Activated CD8-positive, alpha-beta memory T cell treated with anti-CD3 and anti-CD28 coated beads for 24 hours (primary cell): Measurements from ENCODE around the gene NBL1.
A peak's percentile ranks its signal among the peaks of the same experiment; 100 is the strongest.

ENCODE experiments used
- DNase-seq: peaks from one replicate; pipeline ENCODE4 v3.0.0-alpha.2; 2020

NBL1 gene, protein sequence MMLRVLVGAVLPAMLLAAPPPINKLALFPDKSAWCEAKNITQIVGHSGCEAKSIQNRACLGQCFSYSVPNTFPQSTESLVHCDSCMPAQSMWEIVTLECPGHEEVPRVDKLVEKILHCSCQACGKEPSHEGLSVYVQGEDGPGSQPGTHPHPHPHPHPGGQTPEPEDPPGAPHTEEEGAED

DNA sequence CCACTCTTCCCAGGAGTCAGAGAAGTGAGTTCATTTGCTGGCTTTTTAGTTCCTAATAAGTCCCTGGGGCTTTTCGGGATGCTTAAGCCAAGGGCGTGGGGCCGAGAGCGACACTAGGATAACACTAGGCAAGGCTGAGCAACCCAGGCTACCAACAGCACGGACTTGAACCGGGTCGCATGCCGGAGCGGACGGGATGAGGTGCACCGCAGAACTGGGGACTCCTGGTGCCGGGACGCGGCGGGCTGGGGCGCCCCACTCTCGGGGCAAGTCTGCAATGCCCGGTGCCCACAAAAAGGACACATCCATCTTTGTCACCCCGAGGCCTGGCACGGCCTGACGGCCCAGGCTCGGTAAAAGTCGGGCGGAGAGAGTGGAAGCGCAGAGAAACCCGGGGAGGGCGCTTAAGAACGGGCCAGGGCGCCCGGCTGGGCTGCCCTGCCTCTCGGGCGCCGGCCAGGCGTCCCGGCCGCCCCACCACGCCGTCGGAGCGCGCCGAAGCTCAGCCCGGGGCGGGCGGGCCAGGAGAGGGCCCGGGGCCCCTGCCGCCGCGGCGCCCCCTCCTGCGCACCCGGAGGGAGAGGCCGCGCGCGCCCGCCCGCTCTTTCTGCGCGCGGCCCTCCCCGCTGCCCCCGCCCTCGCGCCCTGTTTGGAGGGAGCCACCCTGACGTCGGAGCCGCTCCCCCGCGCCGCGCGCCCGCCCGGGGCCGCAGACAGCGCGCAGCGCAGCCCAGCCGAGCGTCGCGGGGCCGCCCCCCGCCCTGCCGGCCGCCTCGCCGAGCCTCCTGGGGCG is at the start of gene NBL1:
Gene NBL1, plus strand, starts transcription at position 710 of the 793 bp plus-strand sequence. CDS start 10,720 bp downstream, outside the sequence.
- DNase-seq, result peak; percentile 84

DNA sequence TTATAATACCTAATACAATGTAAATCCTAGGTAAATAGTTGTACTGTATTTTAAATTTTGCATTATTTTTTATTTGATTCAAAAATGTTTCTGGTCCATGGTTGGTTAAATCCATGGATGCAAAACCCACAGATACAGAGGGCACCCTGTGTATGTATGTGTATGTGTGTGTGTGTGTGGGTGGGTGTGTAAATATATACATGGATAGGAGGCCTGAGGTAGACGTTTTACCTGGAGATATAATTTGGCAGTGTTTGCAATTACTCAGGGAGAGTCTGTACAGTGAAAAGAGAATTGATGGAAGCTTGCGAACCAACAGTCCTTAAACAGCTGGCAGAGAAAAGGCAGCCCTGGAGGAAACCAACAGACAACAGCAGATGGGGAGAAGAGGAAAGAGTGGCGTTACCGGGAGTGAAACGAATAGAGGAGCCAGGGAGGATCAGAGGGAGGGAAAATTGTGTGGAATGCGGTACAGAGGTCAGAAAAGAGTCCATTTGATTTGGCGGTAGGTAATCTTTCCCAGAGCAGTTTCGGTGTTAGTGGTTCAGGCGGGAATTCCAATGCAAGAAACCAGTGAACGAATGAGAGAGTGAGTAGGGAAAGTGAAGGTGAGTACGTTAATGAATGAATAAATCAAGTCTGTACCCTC is 47.9 kb upstream of the NBL1 start:
- DNase-seq, result no peak

DNA sequence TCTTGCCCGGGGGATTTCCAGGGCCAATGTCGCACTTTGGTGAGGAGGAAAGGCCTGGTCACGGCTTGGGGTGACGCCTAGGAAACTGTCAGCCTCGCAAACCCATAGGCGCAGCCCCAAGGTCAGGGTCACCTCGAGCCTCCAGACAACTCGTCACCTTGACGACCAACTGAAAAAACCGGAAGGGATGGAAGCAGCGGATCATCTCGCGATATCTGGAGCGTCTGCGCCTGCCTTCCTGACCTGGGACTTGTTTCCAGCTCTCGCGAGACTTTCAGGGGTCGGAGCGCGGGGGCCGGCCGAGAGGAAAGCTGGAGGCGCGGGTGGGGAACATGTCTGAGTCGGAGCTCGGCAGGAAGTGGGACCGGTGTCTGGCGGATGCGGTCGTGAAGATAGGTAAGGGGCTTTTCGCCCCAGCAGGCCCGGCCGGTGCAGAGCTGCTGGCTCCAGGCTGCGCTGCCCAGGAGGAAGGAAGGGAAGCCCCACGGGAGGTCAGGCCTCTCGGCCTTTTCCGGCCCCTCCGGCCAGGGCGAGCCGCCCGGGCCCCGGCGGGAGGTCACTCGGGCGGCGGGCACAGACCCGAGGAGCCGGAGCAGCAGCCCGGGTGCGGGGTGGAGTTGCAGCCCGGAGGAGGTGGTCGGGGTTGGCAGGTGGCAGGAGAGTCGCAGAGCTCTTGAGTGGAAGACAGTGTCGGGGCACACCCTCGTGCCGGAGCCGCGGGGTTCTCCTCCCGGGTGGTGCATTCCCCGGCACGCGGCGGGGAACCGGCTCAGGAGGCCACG is 47.2 kb upstream of the NBL1 start:
- peak; percentile 97 for DNase-seq

DNA sequence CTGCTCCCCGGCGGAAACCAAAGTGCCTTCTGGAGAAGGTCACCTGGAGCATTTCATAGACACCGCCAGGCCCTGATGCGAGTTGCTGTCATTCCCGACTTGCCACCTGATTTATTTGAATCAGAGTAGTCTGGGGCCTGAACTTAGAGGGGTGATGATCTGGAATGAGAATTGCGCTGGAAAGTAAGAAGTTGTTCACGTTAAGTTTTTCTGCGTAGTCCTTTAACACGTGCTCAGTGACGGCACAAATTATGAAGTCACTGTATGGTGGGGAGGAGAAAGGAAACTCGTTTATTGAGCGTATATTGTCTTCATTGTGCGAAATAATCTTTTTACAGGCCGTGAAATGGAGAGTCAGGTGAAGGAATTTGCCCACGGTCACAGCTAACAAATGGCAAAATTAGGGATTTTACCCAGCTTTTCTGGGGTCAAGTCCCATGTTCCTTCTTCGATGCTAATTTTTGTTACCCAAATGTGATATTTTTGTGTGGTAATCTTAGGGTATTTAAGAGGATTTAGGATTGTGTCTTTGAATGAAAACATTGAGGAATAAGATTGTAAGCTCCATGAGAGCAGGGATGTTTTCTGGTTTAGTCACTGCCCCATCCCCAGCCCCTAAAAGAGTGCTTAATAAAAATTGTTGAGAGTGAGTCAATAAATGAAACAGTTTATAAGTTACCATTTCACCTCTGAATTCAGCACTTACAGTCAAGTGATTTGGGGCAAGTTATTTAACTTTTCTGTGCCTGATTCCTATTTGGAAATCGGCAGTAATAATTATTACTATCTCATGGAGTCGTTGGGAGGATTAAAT is 46.4 kb upstream of the NBL1 start:
- no peak for DNase-seq

DNA sequence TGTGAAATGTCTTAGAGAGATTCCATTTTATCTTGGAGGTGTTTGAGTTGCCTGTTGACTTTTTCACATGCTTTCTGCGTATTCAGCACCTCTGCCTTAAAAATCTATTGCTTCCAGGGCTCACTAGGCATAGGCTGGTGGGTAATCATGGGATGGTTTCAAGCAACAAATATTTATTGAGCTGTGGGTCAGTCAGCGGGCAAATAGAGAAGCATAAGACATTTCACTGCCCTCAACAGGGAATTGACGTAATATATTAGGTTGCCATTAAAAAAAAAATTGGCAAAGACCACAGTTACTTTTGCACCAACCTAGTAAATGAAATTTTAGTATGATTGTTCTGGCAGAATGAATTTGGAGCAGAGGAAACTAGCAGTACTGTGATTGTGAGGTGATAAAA is 44.3 kb upstream of the NBL1 start:
- DNase-seq, result no peak

DNA sequence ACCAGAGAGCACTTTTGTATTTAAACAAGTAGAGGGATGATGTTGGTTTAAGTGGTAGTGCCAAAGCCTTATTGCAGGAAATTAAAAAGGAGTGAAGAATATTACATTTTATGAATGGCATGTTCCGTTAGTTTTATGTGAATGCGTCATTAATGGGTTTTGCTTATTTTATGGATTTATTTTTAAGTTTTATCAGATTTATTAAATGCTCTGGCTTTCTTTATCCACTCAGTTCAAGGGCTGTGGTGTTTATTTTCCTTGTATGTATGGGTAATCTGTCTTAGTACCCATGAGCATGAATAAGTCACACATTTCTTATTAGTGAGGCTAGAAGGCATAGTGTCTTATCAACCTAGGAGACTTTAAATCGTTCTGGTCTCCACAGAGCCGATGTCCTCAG is 41.6 kb upstream of the NBL1 start:
- no peak for DNase-seq

DNA sequence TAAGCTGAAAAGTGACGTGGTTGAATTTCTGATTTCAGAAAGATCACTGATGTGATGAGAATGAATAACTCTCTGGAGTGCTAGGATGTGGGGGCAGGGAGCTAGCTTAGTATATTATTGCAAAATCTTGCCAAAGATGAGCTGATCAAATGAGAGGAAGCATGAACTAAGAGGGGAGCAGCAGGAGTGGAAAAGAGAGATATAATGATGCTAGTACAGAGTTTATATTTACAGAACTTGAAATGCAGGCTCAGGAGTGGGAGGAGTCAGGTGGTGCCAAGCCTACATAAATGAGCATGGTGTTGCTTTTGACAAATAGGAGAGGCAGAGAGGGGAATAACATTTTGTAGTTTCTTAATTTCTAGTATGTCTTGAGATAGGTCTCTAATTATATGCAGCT is 38.1 kb upstream of the NBL1 start:
- no peak for DNase-seq

DNA sequence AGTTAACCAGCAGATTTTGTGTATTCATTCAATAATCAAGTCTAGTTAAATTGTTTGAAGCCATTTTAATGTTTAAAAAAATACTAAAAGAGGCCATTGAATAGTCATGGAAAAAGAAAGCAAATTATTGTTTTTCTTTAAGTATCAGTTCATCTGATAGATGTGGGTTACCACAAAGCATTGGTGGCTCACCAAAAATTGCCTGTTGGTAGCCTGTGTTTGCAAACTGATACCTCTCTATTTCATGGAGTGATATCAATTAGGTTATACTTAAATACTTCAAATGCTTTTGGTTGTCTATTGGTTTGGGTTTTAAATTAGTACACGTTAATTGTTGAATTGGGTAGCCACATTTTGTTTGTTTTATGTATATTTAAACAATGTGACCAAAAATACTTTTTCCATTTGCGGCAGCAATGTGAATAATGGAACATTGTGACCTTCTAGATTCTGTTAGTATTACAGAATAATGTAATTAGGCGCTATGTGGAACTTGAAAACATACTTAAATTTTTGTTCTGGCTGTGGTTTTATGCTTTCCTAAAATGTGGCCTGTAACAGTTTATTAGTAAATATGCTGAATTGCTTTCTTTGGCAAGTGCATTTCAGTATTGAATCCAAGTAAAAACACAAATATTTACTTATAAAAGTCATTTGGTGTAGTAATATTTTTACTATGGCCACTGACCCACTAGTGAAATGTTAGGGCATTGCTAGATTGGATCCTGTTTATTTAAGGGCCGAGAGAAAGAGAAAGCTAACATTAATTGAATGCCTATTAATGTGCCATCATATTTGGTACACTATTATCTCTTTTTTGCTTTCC is 37.1 kb upstream of the NBL1 start:
- no peak for DNase-seq

DNA sequence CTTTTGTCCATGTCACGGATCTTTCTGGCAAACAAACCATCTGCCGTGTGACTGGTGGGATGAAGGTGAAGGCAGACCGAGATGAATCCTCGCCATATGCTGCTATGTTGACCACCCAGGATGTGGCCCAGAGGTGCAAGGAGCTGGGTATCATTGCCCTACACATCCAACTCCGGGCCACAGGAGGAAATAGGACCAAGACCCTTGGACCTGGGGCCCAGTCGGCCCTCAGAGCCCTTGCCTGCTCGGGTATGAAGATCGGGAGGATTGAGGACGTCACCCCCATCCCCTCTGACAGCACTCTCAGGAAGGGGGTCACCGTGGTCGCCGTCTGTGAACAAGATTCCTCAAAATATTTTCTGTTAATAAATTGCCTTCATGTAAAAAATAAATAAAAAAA is 35.9 kb upstream of the NBL1 start:
- DNase-seq, result no peak

DNA sequence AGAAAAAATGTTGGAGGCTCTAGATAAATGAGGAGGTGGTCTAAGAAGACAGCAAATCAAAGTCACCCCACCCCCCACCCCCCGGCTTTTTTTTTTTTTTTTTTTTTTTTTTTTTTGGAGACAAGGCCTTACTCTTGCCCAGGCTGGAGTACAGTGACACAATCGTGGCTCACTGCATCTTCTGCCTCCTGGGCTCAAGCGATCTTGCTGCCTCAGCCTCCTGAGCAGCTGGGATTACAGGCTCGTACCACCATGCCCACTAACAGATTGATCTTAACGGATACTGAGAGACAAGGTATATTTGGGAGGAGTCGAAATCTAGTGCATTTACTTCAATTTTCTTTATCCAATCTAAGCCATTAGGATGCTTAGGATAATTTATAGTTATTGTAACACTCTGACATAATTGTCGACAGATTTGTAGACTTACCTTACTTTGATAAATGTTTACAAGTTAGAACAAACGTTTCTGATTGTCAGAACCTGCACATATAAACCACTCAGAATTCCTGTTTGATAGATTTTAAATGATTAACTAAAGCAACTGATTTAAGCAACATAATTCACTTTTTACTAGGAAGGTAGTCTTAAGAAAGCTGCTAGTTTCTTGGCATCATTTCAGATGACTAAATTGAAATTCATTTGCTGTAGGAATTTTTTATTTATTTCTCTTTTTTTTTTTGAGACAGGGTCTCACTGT is 33.7 kb upstream of the NBL1 start:
- no peak for DNase-seq

DNA sequence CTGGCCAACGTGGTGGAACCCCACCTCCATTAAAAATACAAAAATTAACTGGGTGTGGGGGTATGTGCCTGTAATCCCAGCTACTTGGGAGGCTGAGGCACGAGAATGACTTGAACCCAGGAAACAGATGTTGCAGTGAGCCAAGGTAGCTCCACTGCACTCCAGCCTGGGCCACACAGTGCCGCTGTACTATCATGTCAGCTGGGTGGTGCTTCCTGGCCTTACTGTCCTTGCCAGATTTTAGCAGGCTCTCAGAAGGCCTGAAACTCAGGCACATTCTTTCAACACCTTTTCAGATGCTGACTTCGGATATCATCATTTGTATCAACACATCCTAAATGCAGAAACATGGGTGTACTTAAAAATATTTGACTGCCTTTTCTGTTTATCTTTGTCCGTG is 31.6 kb upstream of the NBL1 start:
- DNase-seq, result no peak

DNA sequence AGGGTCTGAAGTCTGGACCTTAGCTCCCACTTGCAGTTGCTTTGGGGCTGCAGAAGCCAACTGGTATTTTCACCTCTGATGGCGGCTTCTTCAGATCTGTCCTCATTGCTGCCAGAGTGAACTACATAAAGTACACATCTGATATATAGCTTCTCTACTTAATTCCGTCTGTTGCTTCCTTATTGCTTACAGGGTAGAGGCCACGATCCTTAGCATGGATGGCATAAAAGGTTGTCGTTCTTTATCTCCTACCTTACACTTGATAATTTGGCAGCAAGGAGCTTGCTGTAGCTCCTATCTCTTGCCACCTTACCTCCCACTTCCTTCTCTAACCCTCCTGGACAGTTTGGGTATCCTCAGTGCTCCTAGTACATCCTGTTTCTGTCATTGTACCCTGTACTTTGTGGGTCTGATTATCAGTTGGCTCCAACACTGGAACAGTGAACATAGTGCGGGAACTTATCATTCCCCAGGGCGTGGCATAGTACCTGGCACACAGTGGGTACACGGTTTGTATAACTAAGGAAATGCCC is 30.9 kb upstream of the NBL1 start:
- DNase-seq, result no peak

DNA sequence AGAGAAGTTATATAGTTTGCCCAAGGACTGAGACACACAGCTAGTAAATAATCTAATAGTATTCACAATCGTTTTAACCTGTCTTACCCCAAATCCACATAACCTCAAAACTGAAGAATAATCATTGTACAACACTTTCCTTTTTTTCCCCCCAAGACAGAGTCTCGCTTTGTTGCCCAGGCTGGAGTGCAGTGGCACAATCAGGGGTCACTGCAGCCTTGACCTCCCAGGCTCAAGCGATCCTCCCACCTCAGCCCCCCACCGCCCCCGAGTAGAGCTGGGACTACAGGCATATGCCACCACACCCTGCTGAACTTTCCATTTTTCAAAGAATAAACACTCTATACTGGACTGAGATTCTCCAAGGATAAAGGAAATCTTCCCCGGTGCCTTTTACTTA is 28.7 kb upstream of the NBL1 start:
- DNase-seq, result no peak

DNA sequence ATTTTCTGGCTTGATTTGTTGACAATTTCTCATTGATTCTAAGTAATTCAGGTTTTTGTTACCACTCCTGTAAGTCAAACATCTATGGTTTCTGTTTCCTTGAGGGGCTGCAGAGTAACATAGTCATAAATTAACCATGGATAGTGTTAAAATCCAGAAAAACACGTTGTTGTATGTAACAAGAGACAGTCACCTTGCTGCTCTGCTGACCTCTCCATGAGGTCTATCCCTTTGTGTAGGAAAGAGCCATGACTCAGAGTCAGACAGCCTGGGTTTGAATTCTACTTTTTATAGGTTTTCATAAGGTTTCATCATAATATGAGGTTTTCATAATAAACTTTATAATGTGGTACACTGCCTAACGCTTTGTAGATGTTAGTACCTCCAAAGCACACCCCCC is 27.6 kb upstream of the NBL1 start:
- DNase-seq, result no peak

DNA sequence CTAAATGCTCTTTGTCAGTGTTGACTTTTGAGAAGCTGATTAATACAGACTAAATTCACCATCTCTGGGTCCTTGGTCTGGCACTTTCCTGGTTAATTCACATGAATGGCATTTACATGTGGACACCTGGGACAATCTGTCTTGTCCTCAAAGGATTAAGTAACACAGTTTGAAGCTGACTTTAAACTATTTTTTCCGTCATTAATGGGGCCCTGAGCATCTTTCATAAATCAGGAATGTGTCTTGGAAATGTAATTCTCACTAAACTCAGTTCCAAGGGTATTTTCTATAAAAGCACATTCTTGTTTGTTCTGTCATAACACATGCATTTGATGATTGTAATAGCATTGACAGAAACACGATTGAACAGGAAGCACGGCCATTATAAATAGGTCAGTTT is 26.7 kb upstream of the NBL1 start:
- DNase-seq, result no peak

DNA sequence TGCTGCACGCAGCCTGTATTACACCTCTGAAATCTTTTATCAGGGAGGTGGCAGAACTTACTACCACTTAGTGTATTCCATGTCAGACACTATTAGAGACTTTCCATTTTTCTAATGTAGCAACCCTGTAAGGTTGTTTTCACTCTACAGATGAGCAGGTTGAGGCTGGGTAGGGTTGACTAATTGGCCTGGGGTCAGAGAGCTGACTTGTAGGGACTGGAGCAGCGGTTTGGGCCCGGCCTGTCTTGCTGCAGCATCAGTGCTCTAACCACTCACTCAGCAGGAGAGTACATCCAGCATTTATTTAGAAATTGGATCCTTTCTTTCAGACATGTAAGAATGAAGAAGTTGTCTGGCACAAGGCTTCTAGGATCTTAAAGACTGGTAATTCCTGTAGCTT is 25.7 kb upstream of the NBL1 start:
- DNase-seq, result no peak

DNA sequence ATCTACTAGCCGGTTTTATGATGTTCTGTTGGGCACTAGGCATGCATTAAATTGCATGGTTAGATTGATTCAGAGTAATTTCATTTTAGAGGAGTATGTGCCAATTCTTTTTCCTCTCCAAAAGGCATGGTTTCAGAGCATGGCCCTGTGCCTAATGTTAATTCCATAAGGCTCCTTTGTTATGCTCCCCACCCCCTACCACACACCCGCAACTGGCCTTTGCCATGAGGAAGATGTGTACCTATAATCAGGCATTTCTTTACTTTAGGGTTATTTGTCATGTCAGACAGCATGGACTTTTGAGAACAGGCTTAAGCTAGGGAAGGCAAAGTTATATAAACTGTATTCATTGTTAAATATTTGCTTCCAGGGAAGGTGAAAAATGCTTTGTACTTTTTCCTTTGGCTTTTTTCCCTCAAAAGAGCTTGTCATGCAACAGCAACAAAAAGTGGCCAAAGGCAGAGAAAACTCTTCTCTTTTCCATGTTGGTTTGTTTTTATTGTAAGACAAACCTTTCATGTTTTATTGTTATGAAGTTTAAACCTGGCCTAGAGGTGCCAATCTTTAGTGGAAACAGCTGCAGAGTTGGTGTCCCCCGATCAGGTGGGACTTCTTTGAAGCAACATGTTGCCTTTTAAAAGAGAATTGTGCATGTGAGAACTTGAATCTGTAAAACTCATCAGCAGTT is 24.3 kb upstream of the NBL1 start:
- no peak for DNase-seq

DNA sequence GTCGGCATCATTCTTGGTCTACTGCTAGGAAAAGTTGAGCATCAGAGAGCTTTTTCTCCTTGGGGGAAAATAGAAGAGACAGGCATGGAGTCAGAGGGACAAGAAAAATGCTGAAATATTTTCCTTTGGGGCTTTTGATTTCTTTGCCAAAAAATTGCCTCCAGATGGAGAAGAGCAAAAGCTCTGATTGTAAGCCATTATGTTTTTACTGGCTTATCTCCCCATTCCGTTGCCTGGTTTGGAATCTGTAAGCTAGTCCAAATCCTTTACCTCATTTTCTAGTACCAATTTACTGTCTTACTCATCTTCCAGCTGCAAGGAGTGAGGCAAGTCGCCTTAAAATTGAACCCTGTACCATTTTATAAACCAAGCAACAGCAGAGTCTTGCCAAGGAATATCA is 23.3 kb upstream of the NBL1 start:
- DNase-seq, result no peak

DNA sequence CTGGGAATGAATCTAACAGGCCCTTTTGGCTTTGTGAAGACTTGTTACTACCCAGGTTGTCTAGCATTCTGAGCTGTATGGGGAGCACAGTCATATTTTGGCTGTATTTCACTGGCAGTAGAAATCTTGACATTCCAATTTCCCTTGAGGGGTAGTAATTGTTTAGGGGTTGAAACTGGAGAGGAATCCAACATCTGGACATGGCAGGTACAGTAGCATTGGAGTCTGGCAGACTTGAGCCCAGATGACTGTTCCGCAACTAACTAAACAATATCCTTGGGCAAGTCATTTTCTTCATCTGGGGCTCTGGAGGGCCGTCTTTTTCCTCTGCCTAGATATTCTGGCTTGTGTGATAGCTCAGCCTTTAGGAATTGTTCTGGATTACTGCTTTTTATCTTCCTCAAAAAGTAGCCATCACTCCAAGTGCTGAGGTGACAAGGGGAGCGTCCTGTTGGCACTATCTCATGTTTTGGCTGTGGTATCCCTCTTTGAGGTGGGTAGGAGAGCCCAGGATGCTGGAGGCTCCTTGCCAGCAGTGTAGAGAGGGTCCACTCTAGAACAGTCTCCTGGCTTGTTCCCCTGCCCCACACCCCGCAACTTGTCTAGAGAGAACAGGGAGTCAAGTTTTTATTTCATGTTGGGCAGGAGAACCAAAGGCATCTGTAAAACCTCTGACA is 22.7 kb upstream of the NBL1 start:
- no peak for DNase-seq

DNA sequence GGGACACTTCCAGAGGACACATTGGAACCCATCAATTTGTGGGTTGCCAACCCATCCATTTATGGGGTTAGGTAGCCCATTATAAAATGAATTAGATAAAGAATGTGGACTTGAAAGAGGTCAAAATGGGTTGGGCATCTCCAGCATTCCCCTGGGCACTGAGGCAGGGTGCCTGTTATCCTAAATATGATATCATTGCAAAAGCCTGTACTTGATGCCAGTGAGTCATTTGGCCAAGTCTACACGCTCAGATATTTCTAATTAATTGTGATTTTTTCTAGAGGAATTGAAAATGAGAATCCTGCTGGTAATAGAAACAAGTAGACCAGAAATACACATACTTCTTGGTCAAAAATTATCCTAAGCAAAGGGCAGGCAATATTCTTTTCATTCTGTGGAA is 21.9 kb upstream of the NBL1 start:
- no peak for DNase-seq
